Measurements from ENCODE around the gene UBE2J2. TPM values are rescaled to one million over a fixed set of nuclear protein-coding genes. Genes with fewer than 3 reads are reported as not detected.

The UBE2J2 gene
- total RNA-seq, 2 donors from 2014 or later, result 69.9 to 72.7 TPM

GRCh38 chr1:1313500-1314236 is 40.0 kb upstream of the UBE2J2 start:
- no peaks in the 10 kb centered on the region for H3K9me3 Mint-ChIP-seq
- Histone ChIP-seq H3K36me3 (ENCODE audit: control insufficient read depth, insufficient read depth, low read length) (peaks cover 50% of the 10 kb centered on the region), H3K9me3 (ENCODE audit: control insufficient read depth, low read length) (no peaks in the 10 kb centered on the region), H3K27ac (ENCODE audit: low read depth, low read length) (no peak overlapping the region), H3K27me3 (ENCODE audit: control insufficient read depth, insufficient read depth, low read length, poor library complexity, severe bottlenecking) (no peaks in the 10 kb centered on the region), H3K9ac (ENCODE audit: extremely low read depth, low read length, poor library complexity, severe bottlenecking) (no peak overlapping the region), H3K4me1 (ENCODE audit: control insufficient read depth, insufficient read depth, low read length) (no peaks in the 10 kb centered on the region), H3K4me3 (ENCODE audit: low read length) (no peak overlapping the region)
- TF ChIP-seq, protein P1, sequence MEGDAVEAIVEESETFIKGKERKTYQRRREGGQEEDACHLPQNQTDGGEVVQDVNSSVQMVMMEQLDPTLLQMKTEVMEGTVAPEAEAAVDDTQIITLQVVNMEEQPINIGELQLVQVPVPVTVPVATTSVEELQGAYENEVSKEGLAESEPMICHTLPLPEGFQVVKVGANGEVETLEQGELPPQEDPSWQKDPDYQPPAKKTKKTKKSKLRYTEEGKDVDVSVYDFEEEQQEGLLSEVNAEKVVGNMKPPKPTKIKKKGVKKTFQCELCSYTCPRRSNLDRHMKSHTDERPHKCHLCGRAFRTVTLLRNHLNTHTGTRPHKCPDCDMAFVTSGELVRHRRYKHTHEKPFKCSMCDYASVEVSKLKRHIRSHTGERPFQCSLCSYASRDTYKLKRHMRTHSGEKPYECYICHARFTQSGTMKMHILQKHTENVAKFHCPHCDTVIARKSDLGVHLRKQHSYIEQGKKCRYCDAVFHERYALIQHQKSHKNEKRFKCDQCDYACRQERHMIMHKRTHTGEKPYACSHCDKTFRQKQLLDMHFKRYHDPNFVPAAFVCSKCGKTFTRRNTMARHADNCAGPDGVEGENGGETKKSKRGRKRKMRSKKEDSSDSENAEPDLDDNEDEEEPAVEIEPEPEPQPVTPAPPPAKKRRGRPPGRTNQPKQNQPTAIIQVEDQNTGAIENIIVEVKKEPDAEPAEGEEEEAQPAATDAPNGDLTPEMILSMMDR (conservative IDR thresholded peaks at IDR 0.05), result no peak
- DNase-seq, result no peak
- H3K27ac Mint-ChIP-seq, result no peak overlapping the region
- WGBS, 2 experiments (ENCODE audit: insufficient coverage in 1 of 2, insufficient read length in 1 of 2), result 90 to 93% methylated on average over 28 to 37 of the region's 37 CpGs
- H3K36me3 Mint-ChIP-seq (ENCODE audit: low read depth), result peaks cover 29% of the 10 kb centered on the region
- H3K4me3 Mint-ChIP-seq, result no peak overlapping the region
- H3K4me1 Mint-ChIP-seq, result peaks cover 3% of the 10 kb centered on the region
- H3K27me3 Mint-ChIP-seq (ENCODE audit: insufficient read depth), result no peaks in the 10 kb centered on the region

GRCh38 chr1:1312450-1313314 is 39.0 kb upstream of the UBE2J2 start:
- H3K4me3 ChIP-seq (ENCODE audit: low read length), result no peak overlapping the region
- Mint-ChIP-seq H3K9me3 (no peaks in the 10 kb centered on the region), H3K27ac (no peak overlapping the region), H3K4me1 (peaks cover 3% of the 10 kb centered on the region), H3K4me3 (no peak overlapping the region), H3K27me3 (ENCODE audit: insufficient read depth) (no peaks in the 10 kb centered on the region), H3K36me3 (ENCODE audit: low read depth) (peaks cover 21% of the 10 kb centered on the region)
- 94 to 98% methylated on average over 41 to 49 of the region's 49 CpGs for WGBS, 2 experiments (ENCODE audit: insufficient coverage in 1 of 2, insufficient read length in 1 of 2)
- peaks cover 43% of the 10 kb centered on the region for H3K36me3 ChIP-seq (ENCODE audit: control insufficient read depth, insufficient read depth, low read length)
- no peaks in the 10 kb centered on the region for H3K4me1 ChIP-seq (ENCODE audit: control insufficient read depth, insufficient read depth, low read length)
- TF ChIP-seq, protein P1 (conservative IDR thresholded peaks at IDR 0.05), result no peak
- H3K27me3 ChIP-seq (ENCODE audit: control insufficient read depth, insufficient read depth, low read length, poor library complexity, severe bottlenecking), result no peaks in the 10 kb centered on the region
- DNase-seq, result no peak
- H3K9ac ChIP-seq (ENCODE audit: extremely low read depth, low read length, poor library complexity, severe bottlenecking), result no peak overlapping the region
- H3K9me3 ChIP-seq (ENCODE audit: control insufficient read depth, low read length), result no peaks in the 10 kb centered on the region
- no peak overlapping the region for H3K27ac ChIP-seq (ENCODE audit: low read depth, low read length)

DNA sequence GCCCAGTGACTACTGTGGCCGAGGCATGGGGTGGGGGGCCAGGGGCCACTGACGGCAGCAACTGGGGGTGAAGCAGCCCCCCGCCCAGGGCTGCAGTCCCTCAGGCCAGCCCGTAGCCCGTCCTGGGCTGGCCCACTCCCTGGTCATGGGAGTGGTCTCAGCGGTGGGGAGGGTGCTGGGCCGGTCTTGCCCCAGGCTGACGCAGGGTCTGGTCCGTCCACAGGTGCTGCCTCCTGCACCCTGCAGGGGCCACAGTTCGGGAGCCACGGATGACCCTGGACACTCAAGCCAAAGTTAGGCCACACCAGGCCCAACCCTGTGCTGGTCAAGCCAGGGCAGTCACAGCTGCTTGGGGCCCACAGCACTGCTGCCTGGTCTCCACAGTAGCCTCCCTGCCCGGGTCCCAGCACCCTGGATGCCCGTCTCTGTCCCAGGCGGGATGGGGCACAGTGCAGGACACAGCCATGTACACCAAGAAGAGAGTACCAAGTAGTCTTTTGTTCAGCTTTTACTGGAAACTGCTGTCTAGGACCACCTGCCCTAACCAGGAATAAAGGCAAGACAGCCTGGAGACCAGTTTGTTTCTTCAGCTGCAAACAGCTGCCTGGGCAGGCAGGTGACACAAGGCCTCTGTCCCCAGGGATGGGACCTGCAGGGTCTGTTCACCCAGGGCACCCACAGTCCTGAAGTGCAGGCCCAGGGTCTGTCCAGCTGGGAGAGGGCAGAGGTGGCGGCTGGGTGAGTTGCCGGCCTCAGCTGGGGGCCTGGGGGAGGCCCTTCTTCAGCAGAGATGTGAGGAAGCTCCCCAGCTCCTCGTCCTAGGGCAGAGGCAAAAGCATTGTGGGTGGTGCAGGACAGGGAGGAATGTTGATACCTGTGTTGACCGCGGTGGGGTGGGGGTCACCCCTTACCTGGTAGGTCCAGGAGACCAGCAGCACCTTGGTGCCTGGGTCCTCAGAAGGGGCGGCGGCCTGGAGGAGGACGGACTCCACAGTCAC is 37.8 kb upstream of the UBE2J2 start:
- peaks cover 4% of the 10 kb centered on the region for H3K4me1 ChIP-seq (ENCODE audit: control insufficient read depth, insufficient read depth, low read length)
- DNase-seq, result no peak
- no peak overlapping the region for H3K27ac Mint-ChIP-seq
- peaks cover 36% of the 10 kb centered on the region for H3K36me3 ChIP-seq (ENCODE audit: control insufficient read depth, insufficient read depth, low read length)
- no peaks in the 10 kb centered on the region for H3K27me3 Mint-ChIP-seq (ENCODE audit: insufficient read depth)
- no peak overlapping the region for H3K27ac ChIP-seq (ENCODE audit: low read depth, low read length)
- H3K27me3 ChIP-seq (ENCODE audit: control insufficient read depth, insufficient read depth, low read length, poor library complexity, severe bottlenecking), result no peaks in the 10 kb centered on the region
- TF ChIP-seq, protein P1 (conservative IDR thresholded peaks at IDR 0.05), result no peak
- H3K4me3 Mint-ChIP-seq, result no peak overlapping the region
- no peaks in the 10 kb centered on the region for H3K9me3 Mint-ChIP-seq
- 94 to 98% methylated on average over 15 to 22 of the region's 22 CpGs for WGBS, 2 experiments (ENCODE audit: insufficient coverage in 1 of 2, insufficient read length in 1 of 2)
- no peaks in the 10 kb centered on the region for H3K9me3 ChIP-seq (ENCODE audit: control insufficient read depth, low read length)
- H3K4me1 Mint-ChIP-seq, result peaks cover 11% of the 10 kb centered on the region
- no peak overlapping the region for H3K4me3 ChIP-seq (ENCODE audit: low read length)
- no peak overlapping the region for H3K9ac ChIP-seq (ENCODE audit: extremely low read depth, low read length, poor library complexity, severe bottlenecking)
- H3K36me3 Mint-ChIP-seq (ENCODE audit: low read depth), result peaks cover 16% of the 10 kb centered on the region
